ENCODE data around the gene FFAR4. TPM values are rescaled to one million over a fixed set of nuclear protein-coding genes. Genes with fewer than 3 reads are reported as not detected.
A peak's percentile ranks its signal among the peaks of the same experiment; 100 is the strongest.

Gene FFAR4
- total and polyA plus RNA-seq, 2 of the 8 experiments (the other 6 are each of a cell fraction or from before 2014, with no cell fraction given): not detected

- Histone ChIP-seq H2BK15ac (ENCODE audit: low read length) (no peak overlapping the region), H4K91ac (replicated peaks; ENCODE audit: insufficient read length, low read length) (no peak overlapping the region), H3K56ac (replicated peaks; ENCODE audit: insufficient read length, low read depth, low read length) (no peak overlapping the region), H2AFZ (ENCODE audit: low read length) (peak overlapping the region; percentile 37; the same call in 1 of the 2 replicates), H3K27me3 (replicated peaks in 1 of 4; ENCODE audit: control insufficient read depth in 3 of 4, extremely low read depth in 1 of 4, insufficient read depth in 3 of 4, low read length in 3 of 4) (peaks cover 0 to 3% (median 0%) of the 10 kb centered on the region in 4 experiments; a peak in 1 of 7 replicates), H3K79me1 (ENCODE audit: low read depth, low read length) (no peaks in the 10 kb centered on the region), H3K23me2 (ENCODE audit: low read depth, low read length) (no peaks in the 10 kb centered on the region), H2BK12ac (ENCODE audit: low read depth, low read length) (no peak overlapping the region), H2BK5ac (ENCODE audit: low read depth, low read length) (no peak overlapping the region), H4K8ac (ENCODE audit: extremely low read depth, insufficient read depth, low read length) (no peak overlapping the region), H3K79me2 (ENCODE audit: control insufficient read depth in 1 of 2, insufficient read depth in 2 of 2, low read length in 2 of 2) (no peaks in the 10 kb centered on the region), H3K27ac (ENCODE audit: low read depth, low read length) (no peak overlapping the region), H4K5ac (ENCODE audit: insufficient read length, low read depth, low read length) (no peak overlapping the region), H3K36me3 (ENCODE audit: control insufficient read depth in 2 of 4, insufficient read depth in 4 of 4, low read length in 3 of 4) (no peaks in the 10 kb centered on the region), H2AK5ac (ENCODE audit: low read depth, low read length) (no peak overlapping the region), H3K18ac (ENCODE audit: extremely low read depth, low read length) (no peak overlapping the region), H3K23ac (ENCODE audit: insufficient read length) (no peak overlapping the region), H3K4ac (replicated peaks; ENCODE audit: insufficient read length, low read depth, low read length) (no peak overlapping the region), H3K9me3 (ENCODE audit: insufficient read depth in 2 of 2, low read depth in 1 of 2, low read length in 1 of 2) (no peaks in the 10 kb centered on the region), H3K14ac (ENCODE audit: insufficient read length) (no peak overlapping the region), H3K4me2 (ENCODE audit: insufficient read depth in 1 of 2, low read depth in 2 of 2, low read length in 2 of 2) (0 out of 4 replicates have a peak overlapping the region, but pooled peaks of 1 of the 2 experiments have one; percentile 3), H4K20me1 (replicated peaks in 1 of 2; ENCODE audit: control insufficient read depth in 1 of 2, insufficient read depth in 2 of 2, low read length in 2 of 2) (no peaks in the 10 kb centered on the region), H3K4me1 (replicated peaks in 1 of 4; ENCODE audit: control insufficient read depth in 3 of 4, insufficient read depth in 4 of 4, low read length in 3 of 4) (no peaks in the 10 kb centered on the region), H3K9ac (replicated peaks in 1 of 4; ENCODE audit: extremely low read depth in 1 of 4, low read depth in 3 of 4, low read length in 3 of 4) (no peak overlapping the region), H2BK120ac (replicated peaks; ENCODE audit: low read depth, low read length) (no peak overlapping the region), H3K4me3 (ENCODE audit: extremely low read depth in 1 of 4, insufficient read depth in 2 of 4, low read depth in 3 of 4, low read length in 4 of 4) (no peak overlapping the region; a peak in 1 of 8 replicates), H2BK20ac (ENCODE audit: low read length) (no peak overlapping the region)
- POLR2A ChIA-PET (ENCODE audit: partially characterized antibody): no interaction called here
- CTCF ChIA-PET (ENCODE audit: partially characterized antibody): interaction anchor here (0.6 to 4.5 kb wide), 23 partner anchors 8 to 207 kb away, joined by 3 to 78 read pairs (median 4); partner anchors contain the start of gene CEP55
- WGBS, 2 experiments (ENCODE audit: extremely low coverage in 1 of 2, insufficient coverage in 1 of 2, insufficient read length in 1 of 2, insufficient replicate concordance in 2 of 2, low coverage in 1 of 2, low lambda C conversion rate in 2 of 2, missing lambda C conversion rate in 1 of 2): 57% methylated on average over 21 of the region's 23 CpGs; no CpG with 5 or more reads in 1 of the 2 experiments
- peak in 1 of 2 experiments; percentile 83 for DNase-seq (ENCODE audit: low read depth in 1 of 2, low spot score in 2 of 2)
- peak; percentile 81 for FAIRE-seq
- TF ChIP-seq GABPA (IDR thresholded peaks at IDR 0.05; ENCODE audit: borderline replicate concordance, insufficient read depth, low read length) (no peak), GTF2F1 (IDR thresholded peaks at IDR 0.05; ENCODE audit: borderline replicate concordance, low read depth, low read length) (no peak), RAD21 (IDR thresholded peaks at IDR 0.05 in 1 of 2, conservative IDR thresholded peaks at IDR 0.05 in 1 of 2; ENCODE audit: low read depth in 2 of 2, low read length in 2 of 2) (peak; percentile 69 to 76), PHF8 (conservative IDR thresholded peaks at IDR 0.05; ENCODE audit: low read depth, low read length) (no peak), USF2 (IDR thresholded peaks at IDR 0.05; ENCODE audit: low read length) (no peak), CTCF (IDR thresholded peaks at IDR 0.05; ENCODE audit: control extremely low read depth in 1 of 3, insufficient read depth in 1 of 3, low read depth in 1 of 3, low read length in 3 of 3) (peak; percentile 75 to 92 (median 90))
Observed at GRCh38 chr10:93541402-93542357, 24.8 kb upstream of the FFAR4 start.

Measured in H1 (cell line).